ENCODE results near the gene TGFBR1. TPM values are rescaled to one million over a fixed set of nuclear protein-coding genes. Genes with fewer than 3 reads are reported as not detected.

Gene TGFBR1
- polyA plus RNA-seq, 1 of the 3 experiments (the other 2 are of a cell fraction), result 15.3 TPM

DNA sequence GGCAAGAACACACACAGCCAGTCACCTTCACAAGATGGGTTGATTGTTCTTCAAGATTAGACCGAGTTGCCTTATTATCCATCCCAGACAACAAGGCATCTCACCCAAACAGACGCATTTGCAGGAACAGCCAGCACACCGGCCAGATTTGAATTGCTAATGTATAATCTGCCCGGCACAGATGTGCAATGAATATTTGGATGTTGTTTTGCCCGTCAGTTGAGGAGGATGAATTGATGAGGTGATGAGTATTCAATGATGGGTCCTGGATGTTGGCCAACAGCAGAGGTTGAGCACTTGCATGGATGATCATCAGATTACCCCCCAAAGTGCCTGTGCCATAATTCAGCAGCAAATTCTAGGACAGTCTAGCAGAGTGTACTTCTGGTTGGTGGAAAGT, 96.7 kb downstream of the TGFBR1 start:
- WGBS (ENCODE audit: low lambda C conversion rate), result 74% methylated on average over 5 of the region's 5 CpGs

More for the DNA sequence above, 96.7 kb downstream of the TGFBR1 start:
- TF ChIP-seq POLR2AphosphoS5 (IDR thresholded peaks at IDR 0.05; ENCODE audit: low read depth, low read length) (no peak), CHD2 (IDR thresholded peaks at IDR 0.05; ENCODE audit: low read length, partially characterized antibody) (no peak), GABPA (IDR thresholded peaks at IDR 0.05; ENCODE audit: low read depth) (no peak), NRF1 (IDR thresholded peaks at IDR 0.05; ENCODE audit: low read depth, low read length) (no peak), RFX5 (IDR thresholded peaks at IDR 0.05; ENCODE audit: low read length) (no peak), EP300 (IDR thresholded peaks at IDR 0.05; ENCODE audit: borderline replicate concordance in 1 of 2, low read depth in 1 of 2, low read length in 1 of 2) (no peak), YY1 (IDR thresholded peaks at IDR 0.05; ENCODE audit: low read depth) (no peak), FOXJ3 (CRISPR knock-in tag; IDR thresholded peaks at IDR 0.05) (no peak), JUND (IDR thresholded peaks at IDR 0.05) (no peak), FOXM1 (IDR thresholded peaks at IDR 0.05; ENCODE audit: low read depth) (no peak), RCOR1 (IDR thresholded peaks at IDR 0.05; ENCODE audit: low read length) (no peak), MEF2A (IDR thresholded peaks at IDR 0.05; ENCODE audit: borderline replicate concordance, low read depth) (no peak), TCF12 (IDR thresholded peaks at IDR 0.05) (no peak)
- TF ChIP-seq, protein P1, sequence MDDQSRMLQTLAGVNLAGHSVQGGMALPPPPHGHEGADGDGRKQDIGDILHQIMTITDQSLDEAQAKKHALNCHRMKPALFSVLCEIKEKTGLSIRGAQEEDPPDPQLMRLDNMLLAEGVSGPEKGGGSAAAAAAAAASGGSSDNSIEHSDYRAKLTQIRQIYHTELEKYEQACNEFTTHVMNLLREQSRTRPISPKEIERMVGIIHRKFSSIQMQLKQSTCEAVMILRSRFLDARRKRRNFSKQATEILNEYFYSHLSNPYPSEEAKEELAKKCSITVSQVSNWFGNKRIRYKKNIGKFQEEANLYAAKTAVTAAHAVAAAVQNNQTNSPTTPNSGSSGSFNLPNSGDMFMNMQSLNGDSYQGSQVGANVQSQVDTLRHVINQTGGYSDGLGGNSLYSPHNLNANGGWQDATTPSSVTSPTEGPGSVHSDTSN (IDR thresholded peaks at IDR 0.05), result no peak
- TF ChIP-seq, protein P2, sequence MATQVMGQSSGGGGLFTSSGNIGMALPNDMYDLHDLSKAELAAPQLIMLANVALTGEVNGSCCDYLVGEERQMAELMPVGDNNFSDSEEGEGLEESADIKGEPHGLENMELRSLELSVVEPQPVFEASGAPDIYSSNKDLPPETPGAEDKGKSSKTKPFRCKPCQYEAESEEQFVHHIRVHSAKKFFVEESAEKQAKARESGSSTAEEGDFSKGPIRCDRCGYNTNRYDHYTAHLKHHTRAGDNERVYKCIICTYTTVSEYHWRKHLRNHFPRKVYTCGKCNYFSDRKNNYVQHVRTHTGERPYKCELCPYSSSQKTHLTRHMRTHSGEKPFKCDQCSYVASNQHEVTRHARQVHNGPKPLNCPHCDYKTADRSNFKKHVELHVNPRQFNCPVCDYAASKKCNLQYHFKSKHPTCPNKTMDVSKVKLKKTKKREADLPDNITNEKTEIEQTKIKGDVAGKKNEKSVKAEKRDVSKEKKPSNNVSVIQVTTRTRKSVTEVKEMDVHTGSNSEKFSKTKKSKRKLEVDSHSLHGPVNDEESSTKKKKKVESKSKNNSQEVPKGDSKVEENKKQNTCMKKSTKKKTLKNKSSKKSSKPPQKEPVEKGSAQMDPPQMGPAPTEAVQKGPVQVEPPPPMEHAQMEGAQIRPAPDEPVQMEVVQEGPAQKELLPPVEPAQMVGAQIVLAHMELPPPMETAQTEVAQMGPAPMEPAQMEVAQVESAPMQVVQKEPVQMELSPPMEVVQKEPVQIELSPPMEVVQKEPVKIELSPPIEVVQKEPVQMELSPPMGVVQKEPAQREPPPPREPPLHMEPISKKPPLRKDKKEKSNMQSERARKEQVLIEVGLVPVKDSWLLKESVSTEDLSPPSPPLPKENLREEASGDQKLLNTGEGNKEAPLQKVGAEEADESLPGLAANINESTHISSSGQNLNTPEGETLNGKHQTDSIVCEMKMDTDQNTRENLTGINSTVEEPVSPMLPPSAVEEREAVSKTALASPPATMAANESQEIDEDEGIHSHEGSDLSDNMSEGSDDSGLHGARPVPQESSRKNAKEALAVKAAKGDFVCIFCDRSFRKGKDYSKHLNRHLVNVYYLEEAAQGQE (IDR thresholded peaks at IDR 0.05; ENCODE audit: low read depth, low read length), result no peak
- TF ChIP-seq, protein P3, sequence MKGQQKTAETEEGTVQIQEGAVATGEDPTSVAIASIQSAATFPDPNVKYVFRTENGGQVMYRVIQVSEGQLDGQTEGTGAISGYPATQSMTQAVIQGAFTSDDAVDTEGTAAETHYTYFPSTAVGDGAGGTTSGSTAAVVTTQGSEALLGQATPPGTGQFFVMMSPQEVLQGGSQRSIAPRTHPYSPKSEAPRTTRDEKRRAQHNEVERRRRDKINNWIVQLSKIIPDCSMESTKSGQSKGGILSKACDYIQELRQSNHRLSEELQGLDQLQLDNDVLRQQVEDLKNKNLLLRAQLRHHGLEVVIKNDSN (IDR thresholded peaks at IDR 0.05; ENCODE audit: borderline replicate concordance, low read depth), result no peak
- TF ChIP-seq, protein P4, sequence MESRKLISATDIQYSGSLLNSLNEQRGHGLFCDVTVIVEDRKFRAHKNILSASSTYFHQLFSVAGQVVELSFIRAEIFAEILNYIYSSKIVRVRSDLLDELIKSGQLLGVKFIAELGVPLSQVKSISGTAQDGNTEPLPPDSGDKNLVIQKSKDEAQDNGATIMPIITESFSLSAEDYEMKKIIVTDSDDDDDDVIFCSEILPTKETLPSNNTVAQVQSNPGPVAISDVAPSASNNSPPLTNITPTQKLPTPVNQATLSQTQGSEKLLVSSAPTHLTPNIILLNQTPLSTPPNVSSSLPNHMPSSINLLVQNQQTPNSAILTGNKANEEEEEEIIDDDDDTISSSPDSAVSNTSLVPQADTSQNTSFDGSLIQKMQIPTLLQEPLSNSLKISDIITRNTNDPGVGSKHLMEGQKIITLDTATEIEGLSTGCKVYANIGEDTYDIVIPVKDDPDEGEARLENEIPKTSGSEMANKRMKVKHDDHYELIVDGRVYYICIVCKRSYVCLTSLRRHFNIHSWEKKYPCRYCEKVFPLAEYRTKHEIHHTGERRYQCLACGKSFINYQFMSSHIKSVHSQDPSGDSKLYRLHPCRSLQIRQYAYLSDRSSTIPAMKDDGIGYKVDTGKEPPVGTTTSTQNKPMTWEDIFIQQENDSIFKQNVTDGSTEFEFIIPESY (IDR thresholded peaks at IDR 0.05; ENCODE audit: borderline replicate concordance, low read depth), result no peak
- Histone ChIP-seq H3K9ac (no peak overlapping the region), H3K79me2 (ENCODE audit: insufficient read depth) (no peaks in the 10 kb centered on the region), H3K4me1 (ENCODE audit: control insufficient read depth in 1 of 2, insufficient read depth in 2 of 2, low read depth in 1 of 2, low read length in 1 of 2) (no peaks in the 10 kb centered on the region; a peak in 1 of 4 replicates), H3K4me2 (no peak overlapping the region), H3K9me3 (no peaks in the 10 kb centered on the region), H4K20me1 (ENCODE audit: insufficient read depth) (no peaks in the 10 kb centered on the region), H3K36me3 (replicated peaks in 1 of 2; ENCODE audit: control insufficient read depth in 1 of 2, insufficient read depth in 2 of 2, low read length in 1 of 2) (no peaks in the 10 kb centered on the region), H2AFZ (ENCODE audit: low read depth) (no peak overlapping the region), H3F3A (replicated peaks; ENCODE audit: insufficient read depth) (no peaks in the 10 kb centered on the region), H3K27me3 (ENCODE audit: insufficient read depth) (no peaks in the 10 kb centered on the region), H3K9me2 (no peaks in the 10 kb centered on the region), H3K27ac (ENCODE audit: low read depth in 2 of 2, low read length in 1 of 2) (no peak overlapping the region), H3K4me3 (ENCODE audit: low read depth in 2 of 2, low read length in 1 of 2) (no peak overlapping the region)
- ChIA-PET POLR2A (no interaction called here), CTCF (interaction anchor here (1.6 kb wide), 1 partner anchor 11 kb away, joined by 3 read pairs; no protein-coding TSS in a partner anchor)
- no peak for DNase-seq

Small RNA genes lying within 50 kb of the gene (small RNA-seq; reads per million reads assigned to genes)
- gene RN7SL794P (0 reads per million in 7 experiments), gene RNA5SP290 (0 to 3.4 (median 0) reads per million in 7 experiments)

Other genes with a start within 250 kb of the TGFBR1 start
- 0.76 and 0.84 TPM in 2 replicates for gene COL15A1, start 161.2 kb upstream of the TGFBR1 start, polyA plus RNA-seq (2012; rRNA removed)
- gene ALG2, start 116.8 kb downstream of the TGFBR1 start, polyA plus RNA-seq (2012; rRNA removed), result 31.6 and 35.6 TPM in 2 replicates
- gene SEC61B, start 117.2 kb downstream of the TGFBR1 start, polyA plus RNA-seq (2012; rRNA removed), result 154 and 174 TPM in 2 replicates